ENCODE data around the gene DLG2.

The DLG2 gene

DNA sequence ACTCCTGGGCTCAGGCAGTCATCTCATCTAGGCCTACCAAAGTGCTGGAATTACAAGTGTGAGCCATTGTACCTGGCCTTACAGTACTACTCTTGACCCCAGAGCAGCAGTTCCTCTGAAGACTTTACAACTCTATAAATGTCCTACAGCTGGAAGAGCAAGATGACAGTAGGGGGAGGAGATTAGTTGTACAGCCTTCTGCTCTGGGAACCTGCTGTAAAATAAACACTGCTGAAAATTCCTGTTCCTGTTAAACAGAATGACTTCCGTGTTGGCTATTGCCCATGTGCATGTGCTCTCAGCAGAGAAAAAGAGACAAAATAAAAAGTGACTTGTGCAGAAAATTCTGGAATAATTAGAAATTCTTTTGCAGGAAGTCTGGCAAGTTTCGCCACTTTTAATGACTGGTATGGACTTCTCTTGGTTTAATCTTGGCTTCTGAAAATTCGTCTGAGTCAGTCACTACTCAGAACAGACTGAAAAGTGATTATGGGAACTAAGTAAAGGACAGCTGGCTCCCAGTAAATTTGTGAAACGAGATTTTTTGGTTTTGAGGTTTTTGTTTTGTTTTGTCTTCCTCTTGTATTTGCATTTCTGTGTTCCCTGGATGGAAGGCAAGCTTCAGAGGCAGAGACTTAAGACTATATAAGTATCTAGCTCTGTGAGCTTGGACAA lies 955.7 kb downstream of the DLG2 start:
- Histone ChIP-seq H4K91ac (ENCODE audit: low read length) (no peak overlapping the region), H3K9me3 (ENCODE audit: control insufficient read depth, low read length) (peaks cover 5% of the 10 kb centered on the region), H3K4me3 (ENCODE audit: insufficient read depth in 1 of 2, low read depth in 1 of 2, low read length in 2 of 2) (no peak overlapping the region), H3K4me2 (ENCODE audit: low read length, poor library complexity, severe bottlenecking) (no peak overlapping the region), H3K4me1 (ENCODE audit: control insufficient read depth, insufficient read depth, low read depth, low read length) (no peaks in the 10 kb centered on the region), H3K18ac (ENCODE audit: low read depth in 1 of 2, low read length in 2 of 2) (no peak overlapping the region), H3K9ac (ENCODE audit: low read length) (no peak overlapping the region), H2BK15ac (ENCODE audit: low read depth, poor library complexity, severe bottlenecking) (no peak overlapping the region), H2BK120ac (ENCODE audit: low read depth, low read length) (no peak overlapping the region), H3K14ac (ENCODE audit: low read length in 2 of 2) (no peak overlapping the region), H2AFZ (ENCODE audit: low read depth, low read length) (no peak overlapping the region), H3K36me3 (ENCODE audit: control insufficient read depth in 1 of 2, insufficient read depth in 2 of 2, low read depth in 1 of 2, low read length in 2 of 2) (no peaks in the 10 kb centered on the region), H3K23ac (ENCODE audit: low read length in 2 of 2) (no peak overlapping the region), H3K27ac (ENCODE audit: low read length, poor library complexity, severe bottlenecking) (no peak overlapping the region), H3K79me1 (replicated peaks; ENCODE audit: low read length, poor library complexity, severe bottlenecking) (no peaks in the 10 kb centered on the region), H2AK5ac (ENCODE audit: low read length, severe bottlenecking) (no peak overlapping the region), H3K27me3 (ENCODE audit: control insufficient read depth in 1 of 2, insufficient read depth in 1 of 2, low read length in 2 of 2) (no peaks in the 10 kb centered on the region), H4K8ac (ENCODE audit: low read length) (no peak overlapping the region), H2BK5ac (ENCODE audit: low read depth, low read length, poor library complexity, severe bottlenecking) (no peak overlapping the region), H2BK12ac (ENCODE audit: low read length in 2 of 2) (no peak overlapping the region), H3K4ac (ENCODE audit: low read depth in 1 of 2, low read length in 2 of 2) (no peak overlapping the region)
- DNase-seq = peak; percentile 6
- 39% methylated on average over 4 of the region's 4 CpGs for WGBS

DNA sequence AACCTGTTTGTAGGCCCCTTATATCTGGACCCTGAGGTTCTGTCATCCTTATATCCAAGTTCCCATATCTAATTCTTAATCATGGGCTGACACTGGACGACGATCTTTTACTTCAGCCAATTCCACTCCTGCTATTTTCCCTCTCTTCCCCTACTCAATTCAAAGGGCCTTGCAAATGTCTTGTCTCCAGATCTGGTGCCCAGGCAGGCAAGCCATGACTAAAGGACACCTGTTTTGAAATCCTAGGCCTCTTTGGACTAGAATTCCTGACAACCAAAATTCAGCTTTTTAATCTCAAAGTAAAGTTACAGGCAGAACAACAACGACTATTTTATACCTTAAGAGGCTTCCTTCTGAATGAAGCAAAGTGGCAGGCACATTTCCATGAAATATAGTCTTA lies 963.4 kb downstream of the DLG2 start:
- WGBS = 84% methylated on average over 2 of the region's 3 CpGs
- Histone ChIP-seq H2BK12ac (ENCODE audit: low read length in 2 of 2) (no peak overlapping the region), H4K91ac (ENCODE audit: low read length) (no peak overlapping the region), H2AK5ac (ENCODE audit: low read length, severe bottlenecking) (no peak overlapping the region), H2BK120ac (ENCODE audit: low read depth, low read length) (no peak overlapping the region), H3K9me3 (ENCODE audit: control insufficient read depth, low read length) (no peaks in the 10 kb centered on the region), H2AFZ (ENCODE audit: low read depth, low read length) (no peak overlapping the region), H3K14ac (ENCODE audit: low read length in 2 of 2) (no peak overlapping the region), H3K27ac (ENCODE audit: low read length, poor library complexity, severe bottlenecking) (no peak overlapping the region), H3K4me1 (ENCODE audit: control insufficient read depth, insufficient read depth, low read depth, low read length) (no peaks in the 10 kb centered on the region), H3K36me3 (ENCODE audit: control insufficient read depth in 1 of 2, insufficient read depth in 2 of 2, low read depth in 1 of 2, low read length in 2 of 2) (no peaks in the 10 kb centered on the region), H3K18ac (ENCODE audit: low read depth in 1 of 2, low read length in 2 of 2) (no peak overlapping the region), H3K27me3 (ENCODE audit: control insufficient read depth in 1 of 2, insufficient read depth in 1 of 2, low read length in 2 of 2) (no peaks in the 10 kb centered on the region), H2BK5ac (ENCODE audit: low read depth, low read length, poor library complexity, severe bottlenecking) (no peak overlapping the region), H2BK15ac (ENCODE audit: low read depth, poor library complexity, severe bottlenecking) (no peak overlapping the region), H3K4me3 (ENCODE audit: insufficient read depth in 1 of 2, low read depth in 1 of 2, low read length in 2 of 2) (no peak overlapping the region), H3K23ac (ENCODE audit: low read length in 2 of 2) (no peak overlapping the region), H3K9ac (ENCODE audit: low read length) (no peak overlapping the region), H3K4ac (ENCODE audit: low read depth in 1 of 2, low read length in 2 of 2) (no peak overlapping the region), H4K8ac (ENCODE audit: low read length) (no peak overlapping the region), H3K4me2 (ENCODE audit: low read length, poor library complexity, severe bottlenecking) (no peak overlapping the region), H3K79me1 (replicated peaks; ENCODE audit: low read length, poor library complexity, severe bottlenecking) (no peaks in the 10 kb centered on the region)
- DNase-seq = no peak

DNA sequence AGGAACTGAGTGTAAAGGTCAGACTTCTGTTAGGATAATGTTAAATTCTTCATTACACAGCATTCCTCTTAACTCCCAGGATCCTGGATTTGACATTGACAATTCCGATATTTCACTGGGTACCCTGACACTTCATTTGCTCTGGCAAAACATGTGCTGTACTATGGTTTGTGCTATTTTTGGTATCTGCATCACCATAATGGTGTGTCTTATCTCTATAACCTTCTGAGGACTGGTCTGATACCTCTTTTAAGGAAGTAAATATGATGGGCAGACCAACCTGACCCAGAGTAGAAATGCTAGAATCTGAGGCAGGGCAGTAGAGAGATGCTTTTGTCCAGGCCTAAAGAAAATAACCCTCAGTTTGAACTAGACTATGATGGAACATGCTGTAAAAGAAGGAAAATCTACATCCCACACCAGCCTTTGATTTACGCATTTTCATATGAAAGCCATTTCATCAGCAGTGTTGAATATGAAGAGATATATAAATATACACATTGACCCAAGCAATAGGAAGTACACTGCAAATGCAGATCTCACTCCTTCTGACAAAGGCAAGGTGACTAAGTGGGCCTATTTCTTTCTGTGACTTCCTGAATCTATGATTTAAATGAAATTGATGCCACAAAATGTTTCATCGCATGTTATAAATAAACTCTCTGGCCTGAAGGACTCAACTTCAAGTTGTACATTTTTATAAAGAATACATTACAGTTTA lies 966.7 kb downstream of the DLG2 start:
- no peak overlapping the region for H3K18ac ChIP-seq (ENCODE audit: low read depth in 1 of 2, low read length in 2 of 2)
- H2BK15ac ChIP-seq (ENCODE audit: low read depth, poor library complexity, severe bottlenecking) = no peak overlapping the region
- H2AK5ac ChIP-seq (ENCODE audit: low read length, severe bottlenecking) = no peak overlapping the region
- H3K4me3 ChIP-seq (ENCODE audit: insufficient read depth in 1 of 2, low read depth in 1 of 2, low read length in 2 of 2) = no peak overlapping the region
- H3K14ac ChIP-seq (ENCODE audit: low read length in 2 of 2) = no peak overlapping the region
- no peaks in the 10 kb centered on the region for H3K36me3 ChIP-seq (ENCODE audit: control insufficient read depth in 1 of 2, insufficient read depth in 2 of 2, low read depth in 1 of 2, low read length in 2 of 2)
- no peak overlapping the region for H2BK120ac ChIP-seq (ENCODE audit: low read depth, low read length)
- no peak overlapping the region for H2BK5ac ChIP-seq (ENCODE audit: low read depth, low read length, poor library complexity, severe bottlenecking)
- no peak for DNase-seq
- H3K9me3 ChIP-seq (ENCODE audit: control insufficient read depth, low read length) = no peaks in the 10 kb centered on the region
- H3K23ac ChIP-seq (ENCODE audit: low read length in 2 of 2) = no peak overlapping the region
- no peak overlapping the region for H3K4ac ChIP-seq (ENCODE audit: low read depth in 1 of 2, low read length in 2 of 2)
- H4K91ac ChIP-seq (ENCODE audit: low read length) = no peak overlapping the region
- no peak overlapping the region for H3K9ac ChIP-seq (ENCODE audit: low read length)
- H3K27me3 ChIP-seq (ENCODE audit: control insufficient read depth in 1 of 2, insufficient read depth in 1 of 2, low read length in 2 of 2) = no peaks in the 10 kb centered on the region
- no CpG with 5 or more reads among the region's 3 CpGs for WGBS
- no peaks in the 10 kb centered on the region for H3K79me1 ChIP-seq (replicated peaks; ENCODE audit: low read length, poor library complexity, severe bottlenecking)
- H3K27ac ChIP-seq (ENCODE audit: low read length, poor library complexity, severe bottlenecking) = no peak overlapping the region
- H3K4me2 ChIP-seq (ENCODE audit: low read length, poor library complexity, severe bottlenecking) = no peak overlapping the region
- H2AFZ ChIP-seq (ENCODE audit: low read depth, low read length) = no peak overlapping the region
- H2BK12ac ChIP-seq (ENCODE audit: low read length in 2 of 2) = no peak overlapping the region
- no peak overlapping the region for H4K8ac ChIP-seq (ENCODE audit: low read length)
- H3K4me1 ChIP-seq (ENCODE audit: control insufficient read depth, insufficient read depth, low read depth, low read length) = no peaks in the 10 kb centered on the region

DNA sequence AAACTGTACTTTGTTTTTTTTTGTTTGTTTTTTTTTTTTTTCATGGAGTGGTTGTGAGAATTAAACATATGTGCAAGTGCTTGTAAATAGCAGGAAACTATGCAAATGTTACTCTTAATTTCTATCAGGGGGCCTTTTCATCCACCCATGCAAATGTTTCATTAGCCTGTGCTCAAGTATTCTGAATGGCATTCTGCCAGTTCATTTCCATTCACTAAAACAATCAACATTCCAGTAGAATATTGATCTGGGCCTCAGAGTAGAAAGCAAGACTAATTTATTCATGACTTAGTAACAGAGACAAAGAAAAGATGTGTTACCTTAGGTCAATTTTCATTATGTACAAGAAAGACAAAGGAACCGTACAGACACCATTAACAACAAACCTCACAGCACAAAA lies 971.4 kb downstream of the DLG2 start:
- Histone ChIP-seq H2AFZ (ENCODE audit: low read depth, low read length) (no peak overlapping the region), H2AK5ac (ENCODE audit: low read length, severe bottlenecking) (no peak overlapping the region), H3K4me3 (ENCODE audit: insufficient read depth in 1 of 2, low read depth in 1 of 2, low read length in 2 of 2) (no peak overlapping the region), H4K8ac (ENCODE audit: low read length) (no peak overlapping the region), H3K27me3 (ENCODE audit: control insufficient read depth in 1 of 2, insufficient read depth in 1 of 2, low read length in 2 of 2) (no peaks in the 10 kb centered on the region), H3K9ac (ENCODE audit: low read length) (no peak overlapping the region), H2BK12ac (ENCODE audit: low read length in 2 of 2) (no peak overlapping the region), H2BK5ac (ENCODE audit: low read depth, low read length, poor library complexity, severe bottlenecking) (no peak overlapping the region), H3K4me2 (ENCODE audit: low read length, poor library complexity, severe bottlenecking) (no peak overlapping the region), H3K36me3 (ENCODE audit: control insufficient read depth in 1 of 2, insufficient read depth in 2 of 2, low read depth in 1 of 2, low read length in 2 of 2) (no peaks in the 10 kb centered on the region), H3K4me1 (ENCODE audit: control insufficient read depth, insufficient read depth, low read depth, low read length) (no peaks in the 10 kb centered on the region), H2BK120ac (ENCODE audit: low read depth, low read length) (no peak overlapping the region), H3K79me1 (replicated peaks; ENCODE audit: low read length, poor library complexity, severe bottlenecking) (no peaks in the 10 kb centered on the region), H3K18ac (ENCODE audit: low read depth in 1 of 2, low read length in 2 of 2) (no peak overlapping the region), H2BK15ac (ENCODE audit: low read depth, poor library complexity, severe bottlenecking) (no peak overlapping the region), H3K9me3 (ENCODE audit: control insufficient read depth, low read length) (no peaks in the 10 kb centered on the region), H4K91ac (ENCODE audit: low read length) (no peak overlapping the region), H3K23ac (ENCODE audit: low read length in 2 of 2) (no peak overlapping the region), H3K4ac (ENCODE audit: low read depth in 1 of 2, low read length in 2 of 2) (no peak overlapping the region), H3K14ac (ENCODE audit: low read length in 2 of 2) (no peak overlapping the region), H3K27ac (ENCODE audit: low read length, poor library complexity, severe bottlenecking) (no peak overlapping the region)
- no peak for DNase-seq
- 79% methylated on average over 1 of the region's 1 CpG for WGBS

All from mesenchymal stem cell (in vitro differentiated cells and primary cell).